Measurements from ENCODE around the gene TREML1.
A peak's percentile ranks its signal among the peaks of the same experiment; 100 is the strongest.

TREML1 gene

GRCh38 chr6:41177695-41178094, 23.5 kb upstream of the TREML1 start:
- no peak for DNase-seq

- no peak for DNase-seq
Measured at GRCh38 chr6:41177287-41177686, 23.1 kb upstream of the TREML1 start.

GRCh38 chr6:41176189-41176588, 22.0 kb upstream of the TREML1 start:
- no peak for DNase-seq

- no peak for DNase-seq
Measured at GRCh38 chr6:41175084-41175483, 20.9 kb upstream of the TREML1 start.

DNA sequence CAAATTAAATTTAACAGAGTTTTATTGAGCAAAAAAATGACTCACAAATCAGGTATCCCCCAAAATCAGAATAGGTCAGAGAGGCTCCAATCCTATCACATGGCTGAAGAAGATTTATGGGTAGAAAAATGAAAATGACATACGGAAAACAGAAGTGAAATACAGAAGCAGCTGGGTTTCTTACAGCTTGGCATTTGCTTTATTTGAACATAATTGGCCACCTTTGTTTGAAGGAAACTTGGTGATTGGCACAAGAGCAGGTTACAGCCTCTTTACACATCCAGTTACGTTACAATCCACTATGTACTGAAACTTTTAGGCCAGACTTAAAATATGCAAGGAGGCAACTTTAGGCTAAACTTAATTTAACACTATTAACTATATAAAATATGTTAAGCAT, 20.5 kb upstream of the TREML1 start:
- DNase-seq = no peak

DNA sequence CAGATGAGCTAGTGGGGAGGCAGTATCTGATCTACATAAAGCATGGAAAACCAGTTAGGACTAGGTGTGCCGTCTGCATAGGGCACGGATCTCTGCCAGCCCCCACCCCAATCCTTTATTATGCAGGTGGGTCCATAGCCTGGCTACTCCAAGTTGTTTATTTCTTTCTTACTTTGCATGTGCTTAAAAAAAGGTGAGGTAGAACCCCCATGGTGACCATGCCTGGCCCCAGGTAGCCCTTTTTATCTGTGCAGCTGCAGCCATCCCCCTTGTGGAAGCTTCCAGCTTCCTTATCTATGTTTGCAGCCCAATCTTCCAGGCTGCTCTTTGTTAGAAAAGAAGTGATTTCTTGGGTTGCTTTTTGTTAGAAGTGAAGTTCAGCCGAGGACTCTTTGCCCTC, 17.8 kb upstream of the TREML1 start:
- no peak for DNase-seq

- no peak for DNase-seq
Measured at GRCh38 chr6:41170547-41171160, 16.5 kb upstream of the TREML1 start.

- no peak for DNase-seq
Measured at GRCh38 chr6:41167173-41167963, 13.2 kb upstream of the TREML1 start.

DNA sequence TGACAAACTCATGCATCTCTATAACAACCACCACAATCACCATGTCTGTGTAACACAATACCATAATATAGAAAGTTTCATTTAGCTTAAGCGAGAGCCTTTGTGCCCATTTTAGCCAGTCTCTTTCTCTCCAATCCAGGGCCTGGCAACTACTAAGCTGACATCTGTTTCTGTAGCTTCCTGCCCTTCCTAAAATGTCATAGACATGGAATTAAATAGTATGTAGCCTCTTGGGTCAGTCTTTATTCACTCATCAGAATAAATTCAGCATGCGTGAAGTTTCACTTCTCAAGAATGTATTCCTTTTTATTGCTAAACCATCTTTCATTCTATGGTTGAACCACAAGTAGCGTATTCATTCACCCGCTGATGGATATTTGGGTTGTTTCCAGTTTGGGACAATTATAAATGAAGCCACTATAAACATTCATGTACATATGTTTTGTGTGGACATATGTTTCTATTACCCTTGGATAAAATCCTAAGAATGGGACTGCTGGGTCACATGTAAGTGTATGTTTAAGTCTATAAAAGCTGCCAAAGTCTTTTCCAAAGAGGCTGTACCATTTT, 10.5 kb upstream of the TREML1 start:
- DNase-seq = no peak

GRCh38 chr6:41163419-41163717, 9.2 kb upstream of the TREML1 start:
- DNase-seq = no peak

GRCh38 chr6:41162687-41163418, 8.7 kb upstream of the TREML1 start, which contains the start of gene TREM2:
TREM2 (minus strand) TSS chr6:41163116; CDS start chr6:41163082, 34 bp downstream.
- DNase-seq = no peak

GRCh38 chr6:41161851-41162552, 7.9 kb upstream of the TREML1 start:
- DNase-seq = no peak

DNA sequence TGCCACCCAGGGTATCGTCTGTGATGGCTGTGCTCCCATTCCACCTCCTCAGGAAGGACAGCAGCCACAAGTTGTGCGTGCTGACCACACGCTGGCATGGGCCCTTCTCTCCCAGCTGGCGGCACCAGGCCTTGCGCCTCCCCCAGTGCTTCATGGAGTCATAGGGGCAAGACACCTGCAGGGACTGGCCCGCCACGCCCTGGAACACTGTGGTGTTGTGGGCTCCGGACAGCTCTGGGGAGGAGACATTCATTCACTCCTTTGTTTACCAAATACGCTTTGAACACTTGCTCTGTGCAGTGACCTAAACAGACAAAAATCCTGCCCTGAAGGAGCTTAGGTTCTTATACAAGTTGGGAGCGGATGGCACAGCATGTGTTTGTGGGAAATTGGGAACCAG, 7.2 kb upstream of the TREML1 start:
- DNase-seq = no peak

GRCh38 chr6:41160933-41161332, 6.8 kb upstream of the TREML1 start:
- DNase-seq = no peak

GRCh38 chr6:41159415-41160082, 5.4 kb upstream of the TREML1 start:
- DNase-seq = peak; percentile 22

DNA sequence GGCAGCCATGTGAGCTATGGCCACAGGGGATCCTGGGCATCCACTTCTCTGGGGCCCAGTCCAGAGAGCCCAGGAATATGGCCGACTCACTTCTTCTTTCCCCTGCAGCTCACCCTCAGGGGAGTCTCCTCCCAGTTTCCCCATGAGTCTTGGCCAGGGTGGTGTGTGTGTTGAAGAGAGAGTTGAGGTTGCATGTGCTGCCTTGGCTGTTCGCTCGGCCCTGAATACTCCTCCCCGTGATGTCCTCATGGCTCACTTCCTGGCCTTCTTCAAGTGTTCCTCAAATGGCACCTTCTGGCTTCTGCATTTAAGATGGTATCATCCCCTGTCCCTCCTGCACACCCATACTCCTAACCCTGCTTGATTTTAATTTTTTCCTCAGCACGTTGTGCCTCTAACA, 3.2 kb upstream of the TREML1 start:
- DNase-seq = no peak

GRCh38 chr6:41156771-41157170, 2.6 kb upstream of the TREML1 start:
- no peak for DNase-seq

DNA sequence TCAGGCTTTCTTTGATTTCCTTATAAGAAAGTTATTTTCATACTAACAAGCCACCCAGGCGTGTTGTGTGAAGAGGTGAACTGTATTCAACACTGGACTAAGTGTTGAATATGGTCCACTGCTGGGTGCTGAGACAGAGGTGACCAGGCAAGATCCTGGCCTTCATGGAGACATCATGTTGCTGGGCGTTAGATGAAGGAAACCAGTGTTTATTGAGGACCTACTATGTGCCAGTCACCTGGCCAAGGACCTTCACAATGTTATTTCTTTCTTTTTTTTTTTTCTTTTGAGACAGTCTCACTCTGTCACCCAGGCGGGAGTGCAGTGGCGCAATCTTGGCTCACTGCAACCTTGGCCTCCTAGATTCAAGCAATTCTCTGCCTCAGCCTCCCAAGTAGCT, 1.9 kb upstream of the TREML1 start:
- DNase-seq = no peak

GRCh38 chr6:41155132-41155805, 1.1 kb upstream of the TREML1 start:
- DNase-seq = no peak

DNA sequence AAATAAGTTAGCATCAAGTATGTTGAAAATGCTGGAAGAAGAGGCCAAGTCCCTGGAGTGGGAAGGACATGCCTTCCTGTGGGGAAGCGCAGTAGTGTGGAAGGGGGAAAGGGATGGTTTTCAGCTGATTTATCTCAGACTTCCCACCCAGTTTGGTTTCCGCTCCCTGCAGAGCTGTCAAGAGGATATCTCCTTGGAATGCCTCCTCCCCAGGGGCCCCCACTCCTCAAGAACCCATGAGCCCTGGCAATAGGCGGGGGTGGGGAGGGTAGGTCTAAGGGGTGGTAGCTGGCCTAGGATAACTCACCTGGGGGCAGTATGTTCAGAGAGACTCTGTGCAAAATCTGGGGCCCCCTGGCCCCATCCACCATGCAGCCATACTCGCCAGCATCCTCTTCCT, 696 bp downstream of the TREML1 start:
- DNase-seq = no peak

GRCh38 chr6:41150671-41151070, 3.5 kb downstream of the TREML1 start:
- DNase-seq = no peak

GRCh38 chr6:41147917-41148316, 6.2 kb downstream of the TREML1 start:
- DNase-seq = no peak

Data from NCI-H446 treated with DMSO at 0.1 percent for 48 hours (cell line).